ENCODE measurements around the gene TUBA1A.

Gene TUBA1A

DNA sequence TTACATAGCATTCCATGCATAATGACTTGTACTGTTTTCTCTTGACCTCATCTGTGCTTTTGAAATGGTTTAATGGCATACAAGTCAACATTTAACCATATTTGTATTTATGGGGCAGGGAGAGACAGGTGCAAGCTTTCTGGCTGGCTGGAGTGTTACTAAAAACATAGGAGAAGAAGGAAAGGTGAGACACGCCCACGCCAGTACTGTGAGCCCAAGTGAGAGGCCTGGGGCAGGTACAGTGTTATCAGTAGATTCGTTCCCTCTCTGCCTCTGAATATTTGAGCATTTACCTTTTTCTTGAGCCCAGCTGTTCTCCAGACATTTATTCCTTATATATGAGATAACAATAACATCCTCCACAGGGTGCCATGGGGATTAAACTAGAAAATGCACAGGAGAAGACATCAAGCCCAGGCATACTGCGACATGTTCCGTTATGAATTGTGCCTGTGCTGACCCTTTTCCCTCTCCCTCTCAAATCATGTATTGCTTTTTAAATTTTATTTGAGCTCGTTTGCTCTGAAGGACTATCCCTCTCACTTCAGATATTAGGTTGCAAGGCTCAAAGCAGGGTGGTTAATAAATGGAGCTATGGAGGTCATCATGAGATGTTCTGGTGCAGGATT is 41.4 kb upstream of the TUBA1A start:
- H3K4me3 ChIP-seq (ENCODE audit: low read length) = no peak overlapping the region
- TF ChIP-seq, protein P1, sequence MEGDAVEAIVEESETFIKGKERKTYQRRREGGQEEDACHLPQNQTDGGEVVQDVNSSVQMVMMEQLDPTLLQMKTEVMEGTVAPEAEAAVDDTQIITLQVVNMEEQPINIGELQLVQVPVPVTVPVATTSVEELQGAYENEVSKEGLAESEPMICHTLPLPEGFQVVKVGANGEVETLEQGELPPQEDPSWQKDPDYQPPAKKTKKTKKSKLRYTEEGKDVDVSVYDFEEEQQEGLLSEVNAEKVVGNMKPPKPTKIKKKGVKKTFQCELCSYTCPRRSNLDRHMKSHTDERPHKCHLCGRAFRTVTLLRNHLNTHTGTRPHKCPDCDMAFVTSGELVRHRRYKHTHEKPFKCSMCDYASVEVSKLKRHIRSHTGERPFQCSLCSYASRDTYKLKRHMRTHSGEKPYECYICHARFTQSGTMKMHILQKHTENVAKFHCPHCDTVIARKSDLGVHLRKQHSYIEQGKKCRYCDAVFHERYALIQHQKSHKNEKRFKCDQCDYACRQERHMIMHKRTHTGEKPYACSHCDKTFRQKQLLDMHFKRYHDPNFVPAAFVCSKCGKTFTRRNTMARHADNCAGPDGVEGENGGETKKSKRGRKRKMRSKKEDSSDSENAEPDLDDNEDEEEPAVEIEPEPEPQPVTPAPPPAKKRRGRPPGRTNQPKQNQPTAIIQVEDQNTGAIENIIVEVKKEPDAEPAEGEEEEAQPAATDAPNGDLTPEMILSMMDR (conservative IDR thresholded peaks at IDR 0.05; ENCODE audit: low read length) = no peak
- DNase-seq (ENCODE audit: low read depth) = no peak

DNA sequence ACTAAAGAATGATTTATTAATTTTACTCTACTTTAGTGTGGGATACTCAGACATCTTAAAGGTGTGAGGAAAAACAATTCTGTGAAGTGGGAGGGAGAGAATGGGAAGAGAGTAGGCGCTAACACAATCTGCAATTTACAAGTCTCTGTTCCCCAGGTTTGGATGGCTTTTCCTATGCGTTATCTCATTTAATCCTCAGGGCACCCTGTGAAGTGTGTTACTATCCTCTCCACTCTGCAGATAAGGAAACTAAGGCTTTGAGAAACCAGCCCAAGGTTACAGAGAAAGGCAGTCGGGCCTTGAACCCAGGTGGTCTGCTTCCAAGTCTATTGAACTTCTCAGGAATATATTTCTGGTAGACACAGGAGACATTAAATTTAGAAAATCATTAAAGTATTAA is 39.8 kb upstream of the TUBA1A start:
- no peak overlapping the region for H3K4me3 ChIP-seq (ENCODE audit: low read length)
- TF ChIP-seq, protein P1 (conservative IDR thresholded peaks at IDR 0.05; ENCODE audit: low read length) = no peak
- DNase-seq (ENCODE audit: low read depth) = no peak

DNA sequence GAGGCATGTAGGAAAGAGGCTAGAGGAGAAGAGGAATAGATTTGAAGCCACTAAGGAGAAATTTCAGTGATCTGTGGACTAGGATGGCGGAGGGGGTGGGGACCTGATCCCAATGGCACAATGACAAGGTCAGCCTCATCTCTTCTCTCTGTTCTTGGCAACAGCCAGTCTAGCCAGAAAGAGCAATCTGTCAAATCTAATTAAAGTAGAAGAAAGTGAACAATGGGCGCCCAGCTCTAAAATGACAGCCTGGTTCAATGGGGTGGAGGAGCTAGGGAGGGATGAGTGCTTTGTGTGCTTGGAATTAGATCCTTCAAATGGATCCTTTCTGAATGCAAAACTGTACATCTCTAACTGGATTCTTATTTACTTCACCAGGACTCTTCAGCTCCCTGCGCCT is 38.8 kb upstream of the TUBA1A start:
- DNase-seq (ENCODE audit: low read depth) = no peak
- no peak overlapping the region for H3K4me3 ChIP-seq (ENCODE audit: low read length)
- TF ChIP-seq, protein P1 (conservative IDR thresholded peaks at IDR 0.05; ENCODE audit: low read length) = no peak

DNA sequence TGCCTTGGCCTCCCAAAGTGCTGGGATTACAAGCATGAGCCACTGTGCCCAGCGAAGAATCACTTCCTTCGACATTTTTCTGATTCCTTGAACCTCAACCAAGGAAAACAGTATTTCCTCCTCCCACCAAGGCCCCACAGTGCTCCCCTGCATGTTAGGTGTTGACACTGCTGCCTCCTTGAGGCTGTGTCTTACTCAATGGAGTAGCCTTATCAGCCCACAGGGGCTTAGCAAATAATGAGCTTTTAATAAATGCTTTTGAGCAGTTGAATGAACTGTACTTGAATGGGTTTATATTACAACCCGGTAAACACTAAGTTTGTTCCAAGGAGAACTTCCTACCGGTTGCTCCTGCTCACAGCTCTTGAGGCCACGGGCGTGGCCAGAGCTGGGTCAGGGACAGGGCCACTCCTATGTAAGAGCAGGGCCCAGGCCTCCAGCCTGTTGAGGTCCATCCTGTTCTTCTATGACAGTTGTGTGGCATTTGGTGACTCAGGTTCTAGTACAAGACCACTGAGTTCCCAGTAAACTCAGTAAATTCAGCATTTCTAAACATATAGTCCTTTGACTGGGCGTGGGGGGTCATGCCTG is 36.8 kb upstream of the TUBA1A start:
- DNase-seq (ENCODE audit: low read depth) = peak; percentile 20
- H3K4me3 ChIP-seq (ENCODE audit: low read length) = no peak overlapping the region
- TF ChIP-seq, protein P1 (conservative IDR thresholded peaks at IDR 0.05; ENCODE audit: low read length) = 0 out of 2 replicates have a peak, but pooled peaks have one; percentile 6

DNA sequence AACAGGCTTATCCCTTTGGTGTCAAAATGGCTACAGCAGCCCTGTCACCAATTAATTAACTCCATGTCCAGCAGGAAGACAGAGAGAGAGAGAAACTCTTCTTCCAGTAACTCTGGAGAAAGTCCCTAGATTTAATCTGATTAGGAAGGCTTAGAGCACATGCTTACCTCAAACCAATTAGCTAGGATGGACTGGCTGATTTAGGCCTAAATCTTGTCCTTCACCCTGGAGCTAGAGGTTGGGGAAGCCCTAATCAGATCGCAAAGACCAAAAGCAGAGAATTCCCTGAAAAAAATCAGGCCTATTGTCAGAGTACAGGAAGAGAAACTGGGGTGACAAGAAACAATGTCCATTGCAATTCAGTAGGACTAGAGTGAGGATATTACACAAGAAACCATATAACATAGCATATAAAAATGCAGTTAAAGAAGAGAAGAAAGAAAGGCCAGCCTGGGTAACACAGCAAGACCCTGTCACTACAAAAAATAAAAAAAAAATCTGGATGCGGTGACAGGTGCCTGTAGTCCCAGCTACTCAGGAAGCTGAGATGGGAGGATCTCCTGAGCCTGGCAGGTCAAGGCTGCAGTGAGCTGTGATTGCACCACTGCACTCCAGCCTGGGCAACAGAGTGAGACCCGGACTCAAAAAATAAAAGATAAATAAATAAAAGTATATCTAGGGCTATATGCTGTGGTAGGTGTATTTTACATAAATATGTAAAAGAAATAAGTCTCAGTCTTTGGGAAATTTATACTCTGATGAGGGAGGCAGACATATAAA is 34.9 kb upstream of the TUBA1A start:
- no peak overlapping the region for H3K4me3 ChIP-seq (ENCODE audit: low read length)
- no peak for DNase-seq (ENCODE audit: low read depth)
- TF ChIP-seq, protein P1 (conservative IDR thresholded peaks at IDR 0.05; ENCODE audit: low read length) = no peak

DNA sequence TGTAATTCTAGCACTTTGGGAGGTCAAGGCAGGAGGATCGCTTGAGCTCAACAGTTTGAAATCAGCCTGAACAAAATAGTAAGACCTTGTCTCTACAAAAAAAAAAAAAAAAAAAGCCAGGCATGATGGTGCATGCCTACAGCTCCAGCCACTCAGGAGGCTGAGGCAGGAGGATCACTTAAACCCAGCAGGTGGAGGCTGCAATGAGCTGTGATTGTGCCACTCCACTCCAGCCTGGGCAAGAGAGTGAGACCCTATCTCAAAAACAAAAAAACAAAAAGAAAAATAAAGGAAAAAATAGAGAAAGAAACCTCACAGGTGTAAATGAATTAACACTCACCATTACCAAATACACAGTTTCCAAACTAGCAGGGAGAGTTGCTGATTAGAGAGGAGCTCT is 34.2 kb upstream of the TUBA1A start:
- H3K4me3 ChIP-seq (ENCODE audit: low read length) = peak overlapping the region; percentile 15
- DNase-seq (ENCODE audit: low read depth) = no peak
- TF ChIP-seq, protein P1 (conservative IDR thresholded peaks at IDR 0.05; ENCODE audit: low read length) = no peak

Data from AG10803 (cell line).